K562 (cell line): Measurements from ENCODE around the gene SFXN3. TPM values are rescaled to one million over a fixed set of nuclear protein-coding genes. Genes with fewer than 3 reads are reported as not detected.

Experiments used
- BCL6 ChIP-seq: fragments of 250-450 bp; sonication (Bioruptor Pico); IDR thresholded peaks from 2 replicates; pipeline ENCODE4 v1.4.0; 2020
- BRD9 ChIP-seq: fragments of 450-650 bp; IDR thresholded peaks from 2 replicates; pipeline ENCODE4 v1.6.1; 2018; ENCODE audit warnings: low read depth; ENCODE audit not compliant: partially characterized antibody
- HNRNPL ChIP-seq: fragments of 200-400 bp; formaldehyde crosslinking; IDR thresholded peaks from 2 replicates; pipeline ENCODE4 v1.6.1; 2017; ENCODE audit warnings: low read depth, mild to moderate bottlenecking, low read length
- IFI16 ChIP-seq: fragments of 250-450 bp; sonication (Bioruptor Pico); IDR thresholded peaks from 2 replicates; pipeline ENCODE4 v2.1.2; 2022; ENCODE audit warnings: mild to moderate bottlenecking, inconsistent platforms
- MGA ChIP-seq: fragments of 450-650 bp; IDR thresholded peaks from 2 replicates; pipeline ENCODE4 v1.6.1; 2016; ENCODE audit warnings: mild to moderate bottlenecking, moderate library complexity
- PTRF ChIP-seq: fragments of 450-650 bp; IDR thresholded peaks from 2 replicates; pipeline ENCODE4 v1.6.1; 2016; ENCODE audit warnings: mild to moderate bottlenecking, missing genetic modification characterization, missing compliant biosample characterization
- RBFOX2 ChIP-seq: fragments of 200-400 bp; formaldehyde crosslinking; IDR thresholded peaks from 2 replicates; pipeline ENCODE4 v1.6.1; 2017; ENCODE audit warnings: low read depth, mild to moderate bottlenecking, low read length, moderate library complexity
- RBM14 ChIP-seq: fragments of 200-400 bp; formaldehyde crosslinking; IDR thresholded peaks from 2 replicates; pipeline ENCODE4 v1.6.1; 2018; ENCODE audit warnings: low read depth, mild to moderate bottlenecking, low read length, moderate library complexity, borderline replicate concordance; ENCODE audit not compliant: insufficient read depth
- SMAD3 ChIP-seq: fragments of 450-650 bp; formaldehyde crosslinking; conservative IDR thresholded peaks from 2 replicates; pipeline ENCODE4 v1.4.0; 2020; ENCODE audit warnings: mild to moderate bottlenecking
- SMARCE1 ChIP-seq: fragments of 450-650 bp; IDR thresholded peaks from 2 replicates; pipeline ENCODE4 v1.7.1; 2016; ENCODE audit warnings: mild to moderate bottlenecking
- ZNF77 ChIP-seq: fragments of 250-450 bp; sonication (Bioruptor Pico); IDR thresholded peaks from 2 replicates; pipeline ENCODE4 v1.5.0; 2020
- polyA plus RNA-seq, 8 experiments: library from polyadenylated mRNA; depleted of rRNA in 4 of 8; stranded (reverse) in 5 of 8; unstranded in 3 of 8; fragments of >200 nt; fragmentation: Nextera tagmentation in 2 of 8; fragmentation: Illumina TruSeq in 1 of 8; extraction: Ambion mirVana in 2 of 8; extraction: Trizol in 1 of 8; gene quantifications; 2 replicates each; pipeline versions ENCODE4 v1.2.1 to v1.2.3, GENCODE V29; 2011 to 2014; ENCODE audit warnings: inconsistent platforms in 1 of 8, missing spikeins in 1 of 8
- total RNA-seq, 7 experiments: library from RNA; depleted of rRNA in 6 of 7; stranded (reverse); fragments of >200 nt in 6 of 7; fragmentation: Illumina TruSeq in 2 of 7; extraction: Trizol in 2 of 7; gene quantifications; 2 replicates each; pipeline versions ENCODE4 v1.2.1 to v1.2.3, GENCODE V29; 2011 to 2021; ENCODE audit warnings: low replicate concordance in 1 of 7
- TF ChIP-seq, protein P1 (sequence below): fragments of 450-650 bp; IDR thresholded peaks from 2 replicates; pipeline ENCODE4 v1.6.1; 2016; ENCODE audit warnings: borderline replicate concordance
- TF ChIP-seq, protein P2 (sequence below): fragments of 450-650 bp; IDR thresholded peaks from 2 replicates; pipeline ENCODE4 v1.6.1; 2018; ENCODE audit warnings: mild to moderate bottlenecking, low read depth; ENCODE audit not compliant: partially characterized antibody

The SFXN3 gene
- total and polyA plus RNA-seq, 9 of the 15 experiments (the other 6 are each of a cell fraction or from before 2014, with no cell fraction given), result 0.24 to 4.6 (median 0.86) TPM

DNA sequence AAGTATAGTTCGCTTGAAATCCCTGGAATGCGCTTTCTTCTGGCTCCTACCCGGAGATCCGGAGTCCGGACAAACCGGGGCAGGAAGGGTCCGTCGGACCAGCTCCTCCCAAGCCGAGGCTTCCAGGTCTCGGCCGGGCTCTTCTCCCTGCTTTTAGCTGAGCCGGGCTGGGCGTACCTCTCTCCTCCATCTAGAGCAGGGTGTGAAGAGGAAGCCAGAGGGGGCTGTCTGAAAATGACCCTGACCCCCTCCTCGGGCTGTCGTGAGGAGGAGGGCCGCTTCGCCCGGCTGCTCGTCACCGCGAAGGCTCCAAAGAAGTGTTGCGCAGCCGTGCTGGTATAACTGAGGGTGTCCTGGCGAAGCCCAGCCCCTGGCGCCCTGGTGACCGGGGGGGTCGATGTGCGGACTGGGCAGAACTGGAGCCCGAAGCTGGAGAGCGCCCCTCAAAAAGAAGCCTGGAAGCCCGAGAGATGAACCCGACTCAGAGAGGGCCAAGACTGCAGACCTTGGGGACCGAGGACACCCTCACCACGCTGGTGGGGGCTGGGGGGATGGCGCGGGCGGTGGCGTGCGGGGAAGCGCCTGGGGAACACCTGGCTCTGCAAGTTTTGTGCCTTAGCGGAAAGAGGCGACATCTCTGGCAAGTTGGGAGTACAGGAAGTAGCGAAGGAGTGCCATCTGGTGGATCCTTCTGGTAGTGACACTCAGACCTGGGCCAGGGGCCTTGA lies 36.5 kb downstream of the SFXN3 start (continued):
- TF ChIP-seq RBFOX2 (peak; percentile 69), IFI16 (CRISPR knock-in tag) (no peak), PTRF (tag) (no peak), BRD9 (no peak), SMAD3 (CRISPR knock-in tag) (no peak), SMARCE1 (no peak), BCL6 (CRISPR knock-in tag) (no peak), ZNF77 (CRISPR knock-in tag) (no peak), MGA (peak; percentile 62; the same call in 1 of the 2 replicates), HNRNPL (no peak), RBM14 (no peak)
- TF ChIP-seq, protein P1, sequence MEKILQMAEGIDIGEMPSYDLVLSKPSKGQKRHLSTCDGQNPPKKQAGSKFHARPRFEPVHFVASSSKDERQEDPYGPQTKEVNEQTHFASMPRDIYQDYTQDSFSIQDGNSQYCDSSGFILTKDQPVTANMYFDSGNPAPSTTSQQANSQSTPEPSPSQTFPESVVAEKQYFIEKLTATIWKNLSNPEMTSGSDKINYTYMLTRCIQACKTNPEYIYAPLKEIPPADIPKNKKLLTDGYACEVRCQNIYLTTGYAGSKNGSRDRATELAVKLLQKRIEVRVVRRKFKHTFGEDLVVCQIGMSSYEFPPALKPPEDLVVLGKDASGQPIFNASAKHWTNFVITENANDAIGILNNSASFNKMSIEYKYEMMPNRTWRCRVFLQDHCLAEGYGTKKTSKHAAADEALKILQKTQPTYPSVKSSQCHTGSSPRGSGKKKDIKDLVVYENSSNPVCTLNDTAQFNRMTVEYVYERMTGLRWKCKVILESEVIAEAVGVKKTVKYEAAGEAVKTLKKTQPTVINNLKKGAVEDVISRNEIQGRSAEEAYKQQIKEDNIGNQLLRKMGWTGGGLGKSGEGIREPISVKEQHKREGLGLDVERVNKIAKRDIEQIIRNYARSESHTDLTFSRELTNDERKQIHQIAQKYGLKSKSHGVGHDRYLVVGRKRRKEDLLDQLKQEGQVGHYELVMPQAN, result no peak; the same call in 1 of the 2 replicates
- TF ChIP-seq, protein P2, sequence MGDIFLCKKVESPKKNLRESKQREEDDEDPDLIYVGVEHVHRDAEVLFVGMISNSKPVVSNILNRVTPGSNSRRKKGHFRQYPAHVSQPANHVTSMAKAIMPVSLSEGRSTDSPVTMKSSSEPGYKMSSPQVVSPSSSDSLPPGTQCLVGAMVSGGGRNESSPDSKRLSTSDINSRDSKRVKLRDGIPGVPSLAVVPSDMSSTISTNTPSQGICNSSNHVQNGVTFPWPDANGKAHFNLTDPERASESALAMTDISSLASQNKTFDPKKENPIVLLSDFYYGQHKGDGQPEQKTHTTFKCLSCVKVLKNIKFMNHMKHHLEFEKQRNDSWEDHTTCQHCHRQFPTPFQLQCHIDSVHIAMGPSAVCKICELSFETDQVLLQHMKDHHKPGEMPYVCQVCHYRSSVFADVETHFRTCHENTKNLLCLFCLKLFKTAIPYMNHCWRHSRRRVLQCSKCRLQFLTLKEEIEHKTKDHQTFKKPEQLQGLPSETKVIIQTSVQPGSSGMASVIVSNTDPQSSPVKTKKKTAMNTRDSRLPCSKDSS, result no peak
